Transverse colon (tissue), 4 donors: ENCODE measurements around the gene AVPR2. TPM values are rescaled to one million over a fixed set of nuclear protein-coding genes. Genes with fewer than 3 reads are reported as not detected.

ENCODE experiments used
- DNase-seq: peaks from one replicate; pipeline ENCODE4 v3.0.0-alpha.2; 2019
- H3K27ac ChIP-seq, 4 donors: fragments of 200-600 bp; sonication (generic); 2 replicates each; pipeline ENCODE4 v1.5.1; 2016 to 2018; ENCODE audit warnings: inconsistent platforms in 4 of 4
- H3K27me3 ChIP-seq: fragments of 200-600 bp; sonication (generic); 2 replicates; pipeline ENCODE4 v1.5.1; 2017; ENCODE audit warnings: inconsistent platforms
- H3K36me3 ChIP-seq, 4 donors: fragments of 200-600 bp; sonication (generic); 2 replicates each; pipeline ENCODE4 v1.5.1; 2017 to 2019; ENCODE audit warnings: inconsistent platforms in 4 of 4
- H3K4me1 ChIP-seq, 4 donors: fragments of 200-600 bp; sonication (generic); 2 replicates each; pipeline ENCODE4 v1.5.1; 2017 to 2020; ENCODE audit warnings: inconsistent platforms in 4 of 4
- H3K4me3 ChIP-seq, 4 donors: fragments of 200-600 bp; sonication (generic); 1 replicate in 1 of 4; 2 replicates in 3 of 4; pipeline versions ENCODE4 v1.5.1 to v1.6.1; 2017 to 2019; ENCODE audit warnings: inconsistent platforms in 4 of 4
- H3K9me3 ChIP-seq, 2 donors: fragments of 200-600 bp; sonication (generic); 2 replicates each; pipeline ENCODE4 v1.5.1; 2017 to 2019; ENCODE audit warnings: inconsistent platforms in 2 of 2
- EP300 ChIP-seq: sonication (generic); formaldehyde crosslinking; IDR thresholded peaks from one replicate; pipeline ENCODE4 v1.6.1; 2017; ENCODE audit warnings: antibody characterized with exemption, low read depth
- POLR2A ChIP-seq: fragments of 450-650 bp; IDR thresholded peaks from one replicate; pipeline ENCODE4 v1.6.1; 2016; ENCODE audit warnings: antibody characterized with exemption, mild to moderate bottlenecking, moderate library complexity
- POLR2AphosphoS5 ChIP-seq, 3 donors: sonication (generic); formaldehyde crosslinking; IDR thresholded peaks; one replicate each; pipeline ENCODE4 v1.6.1; 2016; ENCODE audit warnings: antibody characterized with exemption in 3 of 3
- WGBS, 2 donors: methylation state at CpG; one replicate each; pipeline ENCODE4 v1.1.5; 2018; ENCODE audit warnings: low coverage in 1 of 2; 5-methylcytosine and 5-hydroxymethylcytosine counted together
- in situ Hi-C, 4 donors: fragments of 200-750 bp; cut with MboI; loops; one replicate each; pipeline versions ENCODE4 v1.15.0 to v1.15.1; 2017; ENCODE audit warnings: low sequenced_read_pairs in 3 of 4, low pct_ligation_motif_present in 1 of 4, low pct_unique_long_range_greater_than_20kb in 1 of 4
- intact Hi-C: fragments of 100-400 bp; cut with DNase I; formaldehyde crosslinking; loops from one replicate; pipeline ENCODE4 v1.15.1; 2023; ENCODE audit warnings: low total_unique reads
- total RNA-seq, 4 donors: library from RNA; depleted of rRNA; stranded (reverse); fragments of >200 nt; gene quantifications; one replicate each; pipeline ENCODE4 v1.1.0, GENCODE V29; 2016
- TF ChIP-seq, protein P1 (sequence below), 5 experiments: fragments of 200-600 bp in 3 of 5; fragments of 450-650 bp in 2 of 5; sonication (generic) in 3 of 5; IDR thresholded peaks; 1 replicate in 2 of 5; 2 replicates in 3 of 5; pipeline ENCODE4 v1.5.1; 2016 to 2017; ENCODE audit warnings: antibody characterized with exemption in 5 of 5, inconsistent platforms in 3 of 5, mild to moderate bottlenecking in 2 of 5, moderate library complexity in 1 of 5

Gene AVPR2
- total RNA-seq, 4 donors from 2014 or later = 0.41 to 72.2 (median 9.8) TPM; not detected in 1

DNA sequence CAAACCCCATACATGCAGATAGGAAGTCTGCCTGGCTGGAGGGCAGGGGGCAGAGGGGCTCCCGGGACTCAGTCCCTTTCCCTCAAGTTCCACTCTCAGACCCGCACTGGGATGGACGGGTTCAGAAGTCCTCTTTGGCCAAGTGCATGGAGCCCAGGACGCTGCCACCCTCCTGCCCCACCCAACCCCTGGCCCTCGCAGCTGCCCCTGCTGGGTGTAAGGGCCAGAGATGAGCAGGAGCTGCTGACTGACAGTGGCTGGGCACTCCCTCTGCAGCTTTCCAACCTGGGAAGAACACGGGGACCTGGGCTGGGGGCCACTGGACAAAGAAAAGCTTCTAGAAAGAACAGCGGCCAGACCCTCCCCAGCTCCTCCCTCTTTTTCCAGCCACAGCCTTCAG is 21.9 kb upstream of the AVPR2 start:
- peaks cover 0 to 6% (median 3%) of the 10 kb centered on the region in 4 donors for H3K4me1 ChIP-seq
- no peak overlapping the region for H3K27ac ChIP-seq
- 73% methylated on average over 3 of the region's 7 CpGs; no CpG with 5 or more reads in 1 of the 2 donors for WGBS, 2 donors
- H3K9me3 ChIP-seq = no peaks in the 10 kb centered on the region
- H3K27me3 ChIP-seq = peaks cover 65% of the 10 kb centered on the region
- in situ Hi-C loops = no loop called here
- DNase-seq = no peak
- no peaks in the 10 kb centered on the region for H3K36me3 ChIP-seq
- TF ChIP-seq POLR2AphosphoS5 (IDR thresholded peaks at IDR 0.05) (no peak), POLR2A (no peak), EP300 (no peak)
- TF ChIP-seq, protein P1, sequence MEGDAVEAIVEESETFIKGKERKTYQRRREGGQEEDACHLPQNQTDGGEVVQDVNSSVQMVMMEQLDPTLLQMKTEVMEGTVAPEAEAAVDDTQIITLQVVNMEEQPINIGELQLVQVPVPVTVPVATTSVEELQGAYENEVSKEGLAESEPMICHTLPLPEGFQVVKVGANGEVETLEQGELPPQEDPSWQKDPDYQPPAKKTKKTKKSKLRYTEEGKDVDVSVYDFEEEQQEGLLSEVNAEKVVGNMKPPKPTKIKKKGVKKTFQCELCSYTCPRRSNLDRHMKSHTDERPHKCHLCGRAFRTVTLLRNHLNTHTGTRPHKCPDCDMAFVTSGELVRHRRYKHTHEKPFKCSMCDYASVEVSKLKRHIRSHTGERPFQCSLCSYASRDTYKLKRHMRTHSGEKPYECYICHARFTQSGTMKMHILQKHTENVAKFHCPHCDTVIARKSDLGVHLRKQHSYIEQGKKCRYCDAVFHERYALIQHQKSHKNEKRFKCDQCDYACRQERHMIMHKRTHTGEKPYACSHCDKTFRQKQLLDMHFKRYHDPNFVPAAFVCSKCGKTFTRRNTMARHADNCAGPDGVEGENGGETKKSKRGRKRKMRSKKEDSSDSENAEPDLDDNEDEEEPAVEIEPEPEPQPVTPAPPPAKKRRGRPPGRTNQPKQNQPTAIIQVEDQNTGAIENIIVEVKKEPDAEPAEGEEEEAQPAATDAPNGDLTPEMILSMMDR (IDR thresholded peaks at IDR 0.05) = no peak
- intact Hi-C loops = no loop called here
- no peak overlapping the region for H3K4me3 ChIP-seq

DNA sequence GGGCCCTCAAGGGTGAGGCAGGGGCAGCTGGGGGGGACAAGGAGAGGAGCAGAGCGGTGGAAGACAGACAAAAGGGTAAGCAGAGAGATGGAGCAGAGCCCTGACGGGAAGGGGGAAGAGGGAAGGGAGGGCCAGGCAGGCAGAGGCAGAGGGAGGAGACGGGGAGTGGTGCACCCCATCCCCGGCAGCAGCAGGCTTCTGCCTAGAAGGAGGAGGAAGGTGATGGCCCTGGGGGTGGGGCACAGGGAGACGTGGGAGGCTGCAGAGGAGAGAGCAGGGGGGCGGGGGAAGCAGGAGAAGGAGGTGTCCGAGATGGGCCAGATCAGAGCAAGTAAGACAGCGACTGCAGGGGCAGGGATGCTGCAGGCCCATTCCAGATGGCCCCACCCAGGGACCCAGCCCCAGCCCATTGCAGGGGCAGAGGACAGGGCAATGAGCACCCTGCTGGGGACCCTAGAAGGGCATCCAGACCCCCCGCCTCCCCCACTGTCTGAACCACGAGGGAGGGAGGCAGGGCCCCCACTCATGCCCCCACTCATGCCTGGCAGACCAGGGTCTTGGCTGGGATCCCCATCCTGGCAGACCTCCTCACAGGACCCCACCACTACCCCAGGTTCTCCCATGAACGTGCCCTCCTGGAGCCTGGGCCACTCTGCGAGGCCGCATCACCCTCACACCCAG is 21.2 kb upstream of the AVPR2 start:
- TF ChIP-seq, protein P1 (IDR thresholded peaks at IDR 0.05) = no peak
- TF ChIP-seq POLR2AphosphoS5 (IDR thresholded peaks at IDR 0.05) (no peak), POLR2A (no peak), EP300 (no peak)
- Histone ChIP-seq H3K4me1 (peaks cover 0 to 6% (median 3%) of the 10 kb centered on the region in 4 donors), H3K27me3 (peaks cover 65% of the 10 kb centered on the region), H3K9me3 (no peaks in the 10 kb centered on the region), H3K36me3 (no peaks in the 10 kb centered on the region), H3K4me3 (no peak overlapping the region), H3K27ac (no peak overlapping the region)
- 55% methylated on average over 13 of the region's 13 CpGs; no CpG with 5 or more reads in 1 of the 2 donors for WGBS, 2 donors
- intact Hi-C loops = no loop called here
- no peak for DNase-seq
- in situ Hi-C loops = no loop called here

DNA sequence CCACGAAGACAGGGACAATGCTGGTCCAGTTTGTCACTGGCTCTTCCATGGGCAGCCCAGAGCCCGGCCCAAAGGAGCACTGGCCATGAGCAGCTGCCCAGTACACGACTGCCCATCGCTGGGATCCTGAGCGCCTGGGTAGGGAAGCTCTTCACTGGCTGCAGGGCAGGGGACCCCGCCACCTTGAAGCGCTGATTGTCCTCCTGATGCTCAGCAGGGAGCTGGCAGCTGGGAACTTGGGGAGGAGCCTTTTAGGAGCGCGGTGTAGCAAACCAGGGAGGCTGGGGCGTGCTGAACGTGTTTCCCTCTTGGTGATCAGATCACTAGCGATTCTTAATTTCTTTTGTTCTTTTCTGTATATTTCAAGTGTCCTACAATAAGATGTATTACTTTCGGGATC is 20.3 kb upstream of the AVPR2 start:
- Histone ChIP-seq H3K9me3 (no peaks in the 10 kb centered on the region), H3K36me3 (no peaks in the 10 kb centered on the region), H3K27me3 (peaks cover 65% of the 10 kb centered on the region), H3K27ac (no peak overlapping the region), H3K4me3 (no peak overlapping the region), H3K4me1 (peaks cover 0 to 6% (median 3%) of the 10 kb centered on the region in 4 donors)
- intact Hi-C loops = no loop called here
- in situ Hi-C loops = no loop called here
- DNase-seq = no peak
- TF ChIP-seq EP300 (no peak), POLR2A (no peak), POLR2AphosphoS5 (IDR thresholded peaks at IDR 0.05) (no peak)
- TF ChIP-seq, protein P1 (IDR thresholded peaks at IDR 0.05) = no peak
- 40 to 65% methylated on average over 3 to 13 of the region's 13 CpGs for WGBS, 2 donors

DNA sequence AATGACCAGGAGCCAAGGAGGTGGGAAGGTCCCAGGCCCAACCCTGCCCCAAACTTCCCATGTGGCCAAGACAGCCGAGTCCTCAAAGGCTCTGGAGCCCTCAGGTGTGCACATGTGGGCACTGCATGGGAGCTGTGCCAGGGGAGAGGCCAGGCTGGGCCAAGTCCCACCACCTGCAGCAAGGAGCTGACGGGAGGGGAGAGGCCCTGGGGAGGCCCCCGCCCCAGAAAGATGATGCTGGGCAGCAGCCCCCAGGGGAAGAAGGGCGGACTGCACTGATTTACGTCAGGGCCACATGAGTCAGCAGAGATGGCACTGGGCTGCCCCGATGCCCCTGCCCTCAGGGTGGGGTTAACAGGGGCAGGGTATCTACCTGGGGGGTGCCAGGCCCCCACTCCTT is 19.9 kb upstream of the AVPR2 start:
- Histone ChIP-seq H3K27me3 (peaks cover 61% of the 10 kb centered on the region), H3K4me3 (no peak overlapping the region), H3K36me3 (no peaks in the 10 kb centered on the region), H3K27ac (no peak overlapping the region), H3K4me1 (peaks cover 0 to 6% (median 3%) of the 10 kb centered on the region in 4 donors), H3K9me3 (no peaks in the 10 kb centered on the region)
- intact Hi-C loops (no loop called here), in situ Hi-C loops (no loop called here)
- WGBS, 2 donors = 62% methylated on average over 6 of the region's 6 CpGs; no CpG with 5 or more reads in 1 of the 2 donors
- no peak for DNase-seq
- TF ChIP-seq, protein P1 (IDR thresholded peaks at IDR 0.05) = no peak
